Keratinocyte (primary cell): ENCODE results near the gene GPR15LG. TPM values are rescaled to one million over a fixed set of nuclear protein-coding genes. Genes with fewer than 3 reads are reported as not detected.
A peak's percentile ranks its signal among the peaks of the same experiment; 100 is the strongest.
"Not testable (repeated sequence)": the region's sequence is repeated elsewhere in the genome, so short reads cannot be mapped to it uniquely, and the experiment has no call there.

Experiments
- DNase-seq: peaks from one replicate; pipeline ENCODE4 v3.0.0-alpha.2; 2011; ENCODE audit warnings: low read depth, missing footprints, low spot score
- FAIRE-seq: peaks from 2 replicates; lab custom pipeline; 2011; peaks lifted over from hg19 to GRCh38; lab: Jason Lieb, UNC
- H2AFZ ChIP-seq: 2 replicates; pipeline ENCODE4 v1.6.0; 2012; ENCODE audit warnings: low read length, control low read depth, inconsistent platforms; ENCODE audit not compliant: control insufficient read depth
- H3K27ac ChIP-seq: 2 replicates; pipeline ENCODE4 v1.5.1; 2011; ENCODE audit warnings: low read length; ENCODE audit not compliant: control insufficient read depth, insufficient read depth
- H3K27me3 ChIP-seq: 3 replicates; pipeline ENCODE4 v1.6.0; 2011; ENCODE audit warnings: low read length; ENCODE audit not compliant: control insufficient read depth, insufficient read depth; ENCODE audit errors: extremely low read depth
- H3K36me3 ChIP-seq, 2 experiments: 2 replicates in 1 of 2; 3 replicates in 1 of 2; pipeline ENCODE4 v1.5.1; 2011; ENCODE audit warnings: low read length in 2 of 2, mild to moderate bottlenecking in 1 of 2; ENCODE audit not compliant: control insufficient read depth in 2 of 2, insufficient read depth in 2 of 2; ENCODE audit errors: extremely low read depth in 1 of 2
- H3K4me1 ChIP-seq: 3 replicates; pipeline ENCODE4 v1.5.1; 2011; ENCODE audit warnings: low read length; ENCODE audit not compliant: control insufficient read depth, insufficient read depth; ENCODE audit errors: extremely low read depth
- H3K4me2 ChIP-seq: 3 replicates; pipeline ENCODE4 v1.6.0; 2011; ENCODE audit warnings: low read depth, low read length; ENCODE audit not compliant: control insufficient read depth, insufficient read depth; ENCODE audit errors: extremely low read depth
- H3K4me3 ChIP-seq, 3 experiments: fragments of 200-600 bp in 1 of 3; sonication (generic) in 1 of 3; 2 replicates in 2 of 3; 3 replicates in 1 of 3; pipeline ENCODE4 v1.5.1; 2011 to 2016; ENCODE audit warnings: low read length in 3 of 3, mild to moderate bottlenecking in 3 of 3, control low read depth in 2 of 3, inconsistent platforms in 1 of 3, low read depth in 1 of 3, mixed read lengths in 1 of 3, mixed run types in 1 of 3, moderate library complexity in 1 of 3; ENCODE audit not compliant: control insufficient read depth in 2 of 3, insufficient read depth in 2 of 3; ENCODE audit errors: extremely low read depth in 1 of 3
- H3K79me2 ChIP-seq: 2 replicates; pipeline ENCODE4 v1.6.0; 2012; ENCODE audit warnings: low read length; ENCODE audit not compliant: control insufficient read depth, insufficient read depth
- H3K9ac ChIP-seq: 3 replicates; pipeline ENCODE4 v1.6.0; 2011; ENCODE audit warnings: low read length; ENCODE audit not compliant: control insufficient read depth, insufficient read depth; ENCODE audit errors: extremely low read depth
- H3K9me1 ChIP-seq: 3 replicates; pipeline ENCODE4 v1.6.0; 2011; ENCODE audit warnings: low read length; ENCODE audit not compliant: control insufficient read depth, insufficient read depth; ENCODE audit errors: extremely low read depth
- H3K9me3 ChIP-seq: 2 replicates; pipeline ENCODE4 v1.5.1; 2012; ENCODE audit warnings: low read depth, low read length; ENCODE audit not compliant: control insufficient read depth
- H4K20me1 ChIP-seq: 3 replicates; pipeline ENCODE4 v1.6.0; 2011; ENCODE audit warnings: low read length; ENCODE audit not compliant: control insufficient read depth, insufficient read depth; ENCODE audit errors: extremely low read depth
- CTCF ChIP-seq, 3 experiments: IDR thresholded peaks in 1 of 3; conservative IDR thresholded peaks in 1 of 3; optimal IDR thresholded peaks in 1 of 3; 2 replicates in 2 of 3; 3 replicates in 1 of 3; pipeline versions ENCODE3 to v1.5.1; 2011; ENCODE audit warnings: low read length in 3 of 3, mild to moderate bottlenecking in 3 of 3, moderate library complexity in 2 of 3, control low read depth in 1 of 3, inconsistent platforms in 1 of 3; ENCODE audit not compliant: insufficient read depth in 2 of 3; ENCODE audit errors: extremely low read depth in 1 of 3
- EZH2 ChIP-seq: IDR thresholded peaks from one replicate; pipeline ENCODE4 v1.6.1; 2012; ENCODE audit warnings: inconsistent platforms, mild to moderate bottlenecking, low read length, moderate library complexity
- dilution Hi-C: fragments of 300-500 bp; cut with MboI; formaldehyde crosslinking; loops from one replicate; pipeline ENCODE4 v1.7.0; 2020; ENCODE audit warnings: low sequenced_read_pairs; ENCODE audit not compliant: extremely low pct_ligation_motif_present
- polyA plus RNA-seq, 5 experiments: library from polyadenylated mRNA; depleted of rRNA in 3 of 5; stranded (reverse) in 3 of 5; stranded (forward) in 1 of 5; unstranded in 1 of 5; fragments of >200 nt; gene quantifications; 1 replicate in 1 of 5; 2 replicates in 3 of 5; 3 replicates in 1 of 5; pipeline versions ENCODE4 v1.2.1 to v1.2.3, GENCODE V29; 2011 to 2012; ENCODE audit warnings: missing spikeins in 2 of 5, low read depth in 1 of 5, low replicate concordance in 1 of 5

The GPR15LG gene
- polyA plus RNA-seq, 1 donor (not counting 4 experiments of a cell fraction or from before 2014, with no cell fraction given): 10.4 TPM

GRCh38 chr10:84148006-84148597 lies 25.5 kb upstream of the GPR15LG start:
- H3K4me1 ChIP-seq, H3K79me2 ChIP-seq, H3K9me3 ChIP-seq, DNase-seq, H3K27ac ChIP-seq, H3K9me1 ChIP-seq, H4K20me1 ChIP-seq, FAIRE-seq, H2AFZ ChIP-seq, H3K4me2 ChIP-seq, H3K27me3 ChIP-seq, H3K4me3 ChIP-seq, H3K9ac ChIP-seq: not testable (repeated sequence)
- peaks cover 28 to 42% of the 10 kb centered on the region in 2 experiments for H3K36me3 ChIP-seq
- dilution Hi-C loops: loop anchor here (10.0 kb wide), 1 partner anchor 57 kb away; no protein-coding TSS in a partner anchor
- peak; percentile 37 to 55 (median 44) for TF ChIP-seq CTCF (optimal IDR thresholded peaks at IDR 0.05 in 1 of 3, IDR thresholded peaks at IDR 0.05 in 1 of 3, conservative IDR thresholded peaks at IDR 0.05 in 1 of 3; ENCODE audit: extremely low read depth in 1 of 3, insufficient read depth in 2 of 3, low read length in 3 of 3)

- H3K9ac ChIP-seq: no peak overlapping the region
- H3K27ac ChIP-seq: no peak overlapping the region
- no peaks in the 10 kb centered on the region for H3K4me1 ChIP-seq
- H2AFZ ChIP-seq: no peak overlapping the region
- FAIRE-seq (no peak), DNase-seq (no peak)
- TF ChIP-seq EZH2: no peak
- TF ChIP-seq CTCF (optimal IDR thresholded peaks at IDR 0.05 in 1 of 3, IDR thresholded peaks at IDR 0.05 in 1 of 3, conservative IDR thresholded peaks at IDR 0.05 in 1 of 3; ENCODE audit: extremely low read depth in 1 of 3, insufficient read depth in 2 of 3, low read length in 3 of 3): no peak
- no peaks in the 10 kb centered on the region for H3K79me2 ChIP-seq
- H3K9me1 ChIP-seq: no peaks in the 10 kb centered on the region
- dilution Hi-C loops: loop anchor here (10.0 kb wide), 1 partner anchor 55 kb away; no protein-coding TSS in a partner anchor
- no peaks in the 10 kb centered on the region for H3K27me3 ChIP-seq
- no peak overlapping the region for H3K4me2 ChIP-seq
- H3K4me3 ChIP-seq: no peak overlapping the region
- no peaks in the 10 kb centered on the region for H3K9me3 ChIP-seq
- H4K20me1 ChIP-seq: no peaks in the 10 kb centered on the region
- H3K36me3 ChIP-seq: peaks cover 26 to 44% of the 10 kb centered on the region in 2 experiments
Measured at GRCh38 chr10:84149854-84150253, 23.7 kb upstream of the GPR15LG start.
